GM12878 (cell line): Measurements from ENCODE around the gene SCP2. TPM values are rescaled to one million over a fixed set of nuclear protein-coding genes. Genes with fewer than 3 reads are reported as not detected.

Experiments
- ATAC-seq: fragments of 200-7000 bp; cut with Tn5 transposase; 3 replicates; pipeline ENCODE4 v1.9.1; 2020; ENCODE audit warnings: mild to moderate bottlenecking, moderate library complexity
- BruUV-seq: library from RNA; stranded (reverse); fragments of 400-500 nt; replicated peaks from 2 replicates; lab custom pipeline; 2021; lab: Mats Ljungman, UMichigan
- CTCF ChIA-PET: fragments of 300-600 bp; sonication (Branson Sonifier 250); formaldehyde crosslinking; extraction: SDS; loops from one replicate; lab custom pipeline; 2021; ENCODE audit warnings: inconsistent platforms; lab: Yijun Ruan, JAX
- POLR2A ChIA-PET: fragments of 350-600 bp; formaldehyde crosslinking; extraction: SDS; loops from one replicate; lab custom pipeline; 2021; ENCODE audit warnings: inconsistent platforms; lab: Charles Lee
- RAD21 ChIA-PET: fragments of 300-600 bp; sonication (Branson Sonifier 250); formaldehyde crosslinking; loops from one replicate; lab custom pipeline; 2023; ENCODE audit warnings: antibody characterized with exemption; ENCODE audit not compliant: unreplicated experiment; lab: Charles Lee
- SMC1A ChIA-PET: fragments of 300-600 bp; sonication (Branson Sonifier 250); formaldehyde crosslinking; loops from one replicate; lab custom pipeline; 2023; ENCODE audit not compliant: unreplicated experiment, uncharacterized antibody; lab: Charles Lee
- DNase-seq: peaks from one replicate; pipeline ENCODE4 v3.0.0-alpha.2; 2011; ENCODE audit warnings: low read depth, low spot score
- FAIRE-seq: peaks from 3 replicates; lab custom pipeline; 2011; peaks lifted over from hg19 to GRCh38; lab: Jason Lieb, UNC
- H2AFZ ChIP-seq: 2 replicates; pipeline ENCODE4 v1.6.0; 2011; ENCODE audit warnings: low read depth, low read length, control low read depth; ENCODE audit not compliant: control insufficient read depth
- H3K27ac ChIP-seq: 2 replicates; pipeline ENCODE4 v1.5.1; 2011; ENCODE audit warnings: control low read depth; ENCODE audit not compliant: control insufficient read depth, insufficient read depth
- H3K27me3 ChIP-seq, 2 experiments: replicated peaks in 1 of 2; 2 replicates each; pipeline versions ENCODE4 v1.6.0 to v1.6.1; 2011; ENCODE audit warnings: low read length in 1 of 2; ENCODE audit not compliant: control insufficient read depth in 2 of 2, insufficient read depth in 2 of 2
- H3K36me3 ChIP-seq, 2 experiments: 2 replicates each; pipeline ENCODE4 v1.5.1; 2011; ENCODE audit warnings: low read length in 1 of 2; ENCODE audit not compliant: control insufficient read depth in 2 of 2, insufficient read depth in 2 of 2
- H3K4me1 ChIP-seq: 2 replicates; pipeline ENCODE4 v1.6.1; 2011; ENCODE audit warnings: mild to moderate bottlenecking, low read length, moderate library complexity, mixed read lengths; ENCODE audit not compliant: control insufficient read depth, insufficient read depth
- H3K4me2 ChIP-seq: 2 replicates; pipeline ENCODE4 v1.6.0; 2011; ENCODE audit warnings: control low read depth; ENCODE audit not compliant: control insufficient read depth, insufficient read depth
- H3K4me3 ChIP-seq: fragments of 200-600 bp; sonication (generic); 2 replicates; pipeline ENCODE4 v1.5.1; 2016
- H3K79me2 ChIP-seq: 2 replicates; pipeline ENCODE4 v1.6.0; 2011; ENCODE audit warnings: low read length; ENCODE audit not compliant: control insufficient read depth, insufficient read depth
- H3K9ac ChIP-seq: 2 replicates; pipeline ENCODE4 v1.8.0; 2011; ENCODE audit warnings: low read length, control low read depth, mixed read lengths; ENCODE audit not compliant: control insufficient read depth, insufficient read depth
- H3K9me3 ChIP-seq: replicated peaks from 3 replicates; pipeline ENCODE4 v1.5.1; 2011; ENCODE audit warnings: mild to moderate bottlenecking, low read length; ENCODE audit not compliant: control insufficient read depth, insufficient read depth
- H4K20me1 ChIP-seq: 2 replicates; pipeline ENCODE4 v1.6.0; 2011; ENCODE audit not compliant: control insufficient read depth, insufficient read depth
- BRCA1 ChIP-seq: IDR thresholded peaks from 2 replicates; pipeline ENCODE4 v1.6.1; 2011; ENCODE audit warnings: low read depth, low read length, improper control_type of control experiment
- CHD4 ChIP-seq: fragments of 200-600 bp; sonication (generic); IDR thresholded peaks from 2 replicates; pipeline ENCODE4 v1.6.1; 2016; ENCODE audit warnings: mild to moderate bottlenecking
- E4F1 ChIP-seq: fragments of 450-650 bp; IDR thresholded peaks from 2 replicates; pipeline ENCODE4 v1.6.1; 2018; ENCODE audit warnings: borderline replicate concordance, mild to moderate bottlenecking; ENCODE audit not compliant: partially characterized antibody
- MTA2 ChIP-seq: fragments of 450-650 bp; IDR thresholded peaks from 2 replicates; pipeline ENCODE4 v1.6.1; 2016; ENCODE audit warnings: low read depth, mild to moderate bottlenecking, moderate library complexity
- NFIC ChIP-seq: IDR thresholded peaks from 2 replicates; pipeline ENCODE4 v1.6.1; 2012; ENCODE audit warnings: low read depth, mild to moderate bottlenecking, inconsistent platforms, low read length, moderate library complexity
- PML ChIP-seq: IDR thresholded peaks from 2 replicates; pipeline ENCODE4 v1.6.1; 2012; ENCODE audit warnings: low read length, inconsistent platforms
- POU2F2 ChIP-seq: IDR thresholded peaks from 3 replicates; pipeline ENCODE4 v1.6.1; 2011; ENCODE audit warnings: low read depth, mild to moderate bottlenecking, low read length, borderline replicate concordance
- RCOR1 ChIP-seq: conservative IDR thresholded peaks from 2 replicates; pipeline ENCODE4 v1.6.1; 2012; ENCODE audit warnings: low read depth, low read length, improper control_type of control experiment
- WGBS: methylation state at CpG from one replicate; pipeline ENCODE4 v1.1.6; 2016; ENCODE audit warnings: low lambda C conversion rate; ENCODE audit not compliant: insufficient replicate concordance, insufficient coverage; ENCODE audit errors: missing lambda C conversion rate; 5-methylcytosine and 5-hydroxymethylcytosine counted together
- in situ Hi-C: fragments of 300-500 bp; cut with MboI; formaldehyde crosslinking; loops from 9 replicates; pipeline ENCODE4 v1.14.3; 2018; ENCODE audit warnings: mixed read lengths
- intact Hi-C: fragments of 100-400 bp; cut with micrococcal nuclease; formaldehyde crosslinking; loops from one replicate; pipeline ENCODE4 v1.14.2; 2022; ENCODE audit not compliant: unreplicated experiment
- polyA plus RNA-seq, 11 experiments: library from polyadenylated mRNA; depleted of rRNA in 4 of 11; unstranded in 6 of 11; stranded (reverse) in 5 of 11; fragments of >200 nt; fragmentation: Nextera tagmentation in 4 of 11; fragmentation: Illumina TruSeq in 1 of 11; extraction: Ambion mirVana in 4 of 11; extraction: Trizol in 1 of 11; gene quantifications; 1 replicate in 1 of 11; 2 replicates in 10 of 11; pipeline versions ENCODE4 v1.2.1 to v1.2.3, GENCODE V29; 2011 to 2016; ENCODE audit warnings: inconsistent platforms in 2 of 11, missing spikeins in 2 of 11, low read depth in 1 of 11
- total RNA-seq, 4 experiments: library from RNA; depleted of rRNA in 3 of 4; stranded (reverse); fragments of >200 nt in 3 of 4; fragmentation: Illumina TruSeq in 1 of 4; extraction: Trizol in 1 of 4; gene quantifications; 2 replicates each; pipeline versions ENCODE4 v1.2.1 to v1.2.3, GENCODE V29; 2013 to 2021
- TF ChIP-seq, protein P1 (sequence below): fragments of 450-650 bp; conservative IDR thresholded peaks from 2 replicates; pipeline ENCODE4 v1.6.1; 2017; ENCODE audit warnings: mild to moderate bottlenecking, moderate library complexity
- TF ChIP-seq, protein P2 (sequence below): fragments of 450-650 bp; IDR thresholded peaks from 2 replicates; pipeline ENCODE4 v1.6.1; 2016; ENCODE audit warnings: mild to moderate bottlenecking
- TF ChIP-seq, protein P3 (sequence below): fragments of 450-650 bp; IDR thresholded peaks from 2 replicates; pipeline ENCODE4 v1.6.1; 2017; ENCODE audit warnings: mild to moderate bottlenecking

Gene SCP2
- total and polyA plus RNA-seq, 10 of the 15 experiments (the other 5 are each of a cell fraction or from before 2014, with no cell fraction given), result 74.3 to 327 (median 127) TPM

GRCh38 chr1:53020588-53020987 lies 93.5 kb downstream of the SCP2 start (continued):
- no peak for TF ChIP-seq MTA2
- TF ChIP-seq, protein P1, sequence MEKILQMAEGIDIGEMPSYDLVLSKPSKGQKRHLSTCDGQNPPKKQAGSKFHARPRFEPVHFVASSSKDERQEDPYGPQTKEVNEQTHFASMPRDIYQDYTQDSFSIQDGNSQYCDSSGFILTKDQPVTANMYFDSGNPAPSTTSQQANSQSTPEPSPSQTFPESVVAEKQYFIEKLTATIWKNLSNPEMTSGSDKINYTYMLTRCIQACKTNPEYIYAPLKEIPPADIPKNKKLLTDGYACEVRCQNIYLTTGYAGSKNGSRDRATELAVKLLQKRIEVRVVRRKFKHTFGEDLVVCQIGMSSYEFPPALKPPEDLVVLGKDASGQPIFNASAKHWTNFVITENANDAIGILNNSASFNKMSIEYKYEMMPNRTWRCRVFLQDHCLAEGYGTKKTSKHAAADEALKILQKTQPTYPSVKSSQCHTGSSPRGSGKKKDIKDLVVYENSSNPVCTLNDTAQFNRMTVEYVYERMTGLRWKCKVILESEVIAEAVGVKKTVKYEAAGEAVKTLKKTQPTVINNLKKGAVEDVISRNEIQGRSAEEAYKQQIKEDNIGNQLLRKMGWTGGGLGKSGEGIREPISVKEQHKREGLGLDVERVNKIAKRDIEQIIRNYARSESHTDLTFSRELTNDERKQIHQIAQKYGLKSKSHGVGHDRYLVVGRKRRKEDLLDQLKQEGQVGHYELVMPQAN, result no peak
- TF ChIP-seq, protein P2, sequence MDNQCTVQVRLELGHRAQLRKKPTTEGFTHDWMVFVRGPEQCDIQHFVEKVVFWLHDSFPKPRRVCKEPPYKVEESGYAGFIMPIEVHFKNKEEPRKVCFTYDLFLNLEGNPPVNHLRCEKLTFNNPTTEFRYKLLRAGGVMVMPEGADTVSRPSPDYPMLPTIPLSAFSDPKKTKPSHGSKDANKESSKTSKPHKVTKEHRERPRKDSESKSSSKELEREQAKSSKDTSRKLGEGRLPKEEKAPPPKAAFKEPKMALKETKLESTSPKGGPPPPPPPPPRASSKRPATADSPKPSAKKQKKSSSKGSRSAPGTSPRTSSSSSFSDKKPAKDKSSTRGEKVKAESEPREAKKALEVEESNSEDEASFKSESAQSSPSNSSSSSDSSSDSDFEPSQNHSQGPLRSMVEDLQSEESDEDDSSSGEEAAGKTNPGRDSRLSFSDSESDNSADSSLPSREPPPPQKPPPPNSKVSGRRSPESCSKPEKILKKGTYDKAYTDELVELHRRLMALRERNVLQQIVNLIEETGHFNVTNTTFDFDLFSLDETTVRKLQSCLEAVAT, result no peak
- no peak for TF ChIP-seq RCOR1

GRCh38 chr1:53022179-53022578 lies 95.1 kb downstream of the SCP2 start:
- H3K79me2 ChIP-seq, result peaks cover 1% of the 10 kb centered on the region
- no peak overlapping the region for H3K4me2 ChIP-seq
- no peak for ATAC-seq
- no peak overlapping the region for H3K4me3 ChIP-seq
- SMC1A ChIA-PET, result no interaction called here
- no peak for FAIRE-seq
- H3K9me3 ChIP-seq, result no peaks in the 10 kb centered on the region
- H3K27me3 ChIP-seq, result no peaks in the 10 kb centered on the region
- DNase-seq, result no peak
- 60% methylated on average over 1 of the region's 1 CpG for WGBS
- RAD21 ChIA-PET, result no interaction called here
- H2AFZ ChIP-seq, result no peak overlapping the region
- H3K36me3 ChIP-seq, result 0 out of 4 replicates have a peak, but pooled peaks cover 0 to 3% of the 10 kb centered on the region in 2 experiments
- POLR2A ChIA-PET, result no interaction called here
- H3K4me1 ChIP-seq, result no peaks in the 10 kb centered on the region
- CTCF ChIA-PET, result no interaction called here
- H3K9ac ChIP-seq, result no peak overlapping the region
- no peak overlapping the region for H3K27ac ChIP-seq
- in situ Hi-C loops, result no loop called here
- no TSS peak for BruUV-seq
- intact Hi-C loops, result no loop called here
- H4K20me1 ChIP-seq, result no peaks in the 10 kb centered on the region
- TF ChIP-seq E4F1, result no peak
- no peak for TF ChIP-seq BRCA1
- no peak for TF ChIP-seq CHD4
- TF ChIP-seq PML, result no peak
- TF ChIP-seq NFIC, result no peak
- TF ChIP-seq POU2F2, result no peak
- TF ChIP-seq, protein P3, sequence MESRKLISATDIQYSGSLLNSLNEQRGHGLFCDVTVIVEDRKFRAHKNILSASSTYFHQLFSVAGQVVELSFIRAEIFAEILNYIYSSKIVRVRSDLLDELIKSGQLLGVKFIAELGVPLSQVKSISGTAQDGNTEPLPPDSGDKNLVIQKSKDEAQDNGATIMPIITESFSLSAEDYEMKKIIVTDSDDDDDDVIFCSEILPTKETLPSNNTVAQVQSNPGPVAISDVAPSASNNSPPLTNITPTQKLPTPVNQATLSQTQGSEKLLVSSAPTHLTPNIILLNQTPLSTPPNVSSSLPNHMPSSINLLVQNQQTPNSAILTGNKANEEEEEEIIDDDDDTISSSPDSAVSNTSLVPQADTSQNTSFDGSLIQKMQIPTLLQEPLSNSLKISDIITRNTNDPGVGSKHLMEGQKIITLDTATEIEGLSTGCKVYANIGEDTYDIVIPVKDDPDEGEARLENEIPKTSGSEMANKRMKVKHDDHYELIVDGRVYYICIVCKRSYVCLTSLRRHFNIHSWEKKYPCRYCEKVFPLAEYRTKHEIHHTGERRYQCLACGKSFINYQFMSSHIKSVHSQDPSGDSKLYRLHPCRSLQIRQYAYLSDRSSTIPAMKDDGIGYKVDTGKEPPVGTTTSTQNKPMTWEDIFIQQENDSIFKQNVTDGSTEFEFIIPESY, result no peak
